Measurements from ENCODE around the gene S100B.

- TF ChIP-seq TCF7L2 (IDR thresholded peaks at IDR 0.05; ENCODE audit: borderline replicate concordance, extremely low read depth, insufficient read depth, insufficient read length): no peak
- no peak for TF ChIP-seq POLR2A (IDR thresholded peaks at IDR 0.05; ENCODE audit: borderline replicate concordance, extremely low read depth, insufficient read depth, insufficient read length)
- TF ChIP-seq REST (IDR thresholded peaks at IDR 0.05; ENCODE audit: low read depth): no peak
- TF ChIP-seq CTCF (IDR thresholded peaks at IDR 0.05 in 2 of 3, conservative IDR thresholded peaks at IDR 0.05 in 1 of 3; ENCODE audit: borderline replicate concordance in 1 of 3, insufficient read depth in 1 of 3, low read depth in 2 of 3, low read length in 2 of 3): no peak
Observed at GRCh38 chr21:46650476-46651098, 45.7 kb upstream of the S100B start.
